Breast epithelium (tissue), 3 donors: ENCODE data around the gene UBAC1.
"Not testable (repeated sequence)": the region's sequence is repeated elsewhere in the genome, so short reads cannot be mapped to it uniquely, and the experiment has no call there.

Source experiments
- CTCF ChIP-seq, 3 donors: fragments of 450-650 bp; IDR thresholded peaks; one replicate each; pipeline ENCODE4 v1.5.1; 2016 to 2017; ENCODE audit warnings: antibody characterized with exemption in 3 of 3, mild to moderate bottlenecking in 3 of 3, moderate library complexity in 3 of 3
- POLR2A ChIP-seq: fragments of 450-650 bp; IDR thresholded peaks from one replicate; pipeline ENCODE4 v1.6.1; 2016; ENCODE audit warnings: antibody characterized with exemption, mild to moderate bottlenecking, moderate library complexity

GRCh38 chr9:135947105-135947504, 14.1 kb downstream of the UBAC1 start:
- TF ChIP-seq CTCF (IDR thresholded peaks at IDR 0.05); POLR2A: not testable (repeated sequence)
